HT-29 (cell line): ENCODE results near the gene VOPP1. TPM values are rescaled to one million over a fixed set of nuclear protein-coding genes. Genes with fewer than 3 reads are reported as not detected.

Experiments
- DNase-seq: peaks from one replicate; pipeline ENCODE4 v3.0.0-alpha.2; 2015; ENCODE audit warnings: low spot score
- total RNA-seq: library from RNA; depleted of rRNA; stranded (reverse); fragments of >200 nt; shearing (Covaris generic); gene quantifications from 2 replicates; pipeline ENCODE4 v1.2.3, GENCODE V29; 2014; rRNA removed

The VOPP1 gene
- total RNA-seq, 1 experiment from 2014 or later = 133 TPM

DNA sequence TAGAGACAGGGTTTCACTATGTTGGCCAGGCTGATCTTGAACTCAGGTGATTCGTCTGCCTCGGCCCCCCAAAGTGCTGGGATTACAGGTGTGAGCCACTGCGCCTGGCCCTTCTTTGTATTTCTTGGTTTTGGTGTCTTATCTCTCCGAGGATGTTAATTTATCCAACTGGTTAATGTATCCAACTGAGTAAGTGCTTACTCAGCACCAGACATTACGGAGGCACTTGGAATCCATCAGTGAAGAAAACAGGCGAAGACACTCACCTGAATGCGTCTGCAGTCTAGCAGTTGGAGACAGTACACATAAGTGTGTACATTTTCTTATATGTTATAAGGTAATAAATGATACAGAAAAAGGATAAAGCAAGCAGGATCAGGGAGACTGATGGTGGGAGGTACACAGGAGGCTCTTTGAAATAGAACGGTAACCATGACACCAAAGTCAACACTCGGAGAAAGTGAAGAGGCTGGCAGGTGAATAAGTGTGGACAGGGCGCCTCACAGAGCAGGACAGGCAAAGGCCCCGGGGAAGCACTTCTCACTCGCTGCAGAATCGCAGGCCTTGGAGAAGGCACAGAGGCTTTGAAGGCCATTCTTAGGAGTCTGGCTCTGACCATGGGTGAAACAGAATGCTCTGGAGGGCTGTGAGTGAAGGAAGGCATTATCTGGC lies 134.1 kb downstream of the VOPP1 start:
- DNase-seq = no peak

DNA sequence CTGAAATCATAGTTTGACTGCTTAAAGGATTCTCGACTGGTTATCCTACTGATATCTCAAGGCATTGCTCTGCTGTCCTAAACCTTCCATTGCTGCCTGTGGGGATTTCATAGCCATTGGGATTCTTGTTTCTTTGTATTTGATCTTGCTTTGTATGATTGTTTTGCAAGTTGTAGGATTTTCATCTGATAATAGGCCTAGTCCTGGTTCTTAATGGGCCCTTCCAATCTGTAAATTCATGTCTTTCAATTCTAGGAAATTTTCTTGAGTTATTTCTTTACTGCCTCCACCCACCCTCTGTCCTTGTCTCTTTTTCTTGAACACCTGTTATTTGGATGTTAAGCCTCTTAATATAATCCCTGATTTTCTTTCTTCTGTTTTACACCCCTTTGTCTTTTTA lies 134.9 kb downstream of the VOPP1 start:
- no peak for DNase-seq

GRCh38 chr7:55436457-55436856 lies 135.8 kb downstream of the VOPP1 start:
- no peak for DNase-seq

GRCh38 chr7:55435466-55435865 lies 136.8 kb downstream of the VOPP1 start:
- no peak for DNase-seq

GRCh38 chr7:55432939-55433784 lies 139.1 kb downstream of the VOPP1 start:
- DNase-seq = peak; percentile 74

DNA sequence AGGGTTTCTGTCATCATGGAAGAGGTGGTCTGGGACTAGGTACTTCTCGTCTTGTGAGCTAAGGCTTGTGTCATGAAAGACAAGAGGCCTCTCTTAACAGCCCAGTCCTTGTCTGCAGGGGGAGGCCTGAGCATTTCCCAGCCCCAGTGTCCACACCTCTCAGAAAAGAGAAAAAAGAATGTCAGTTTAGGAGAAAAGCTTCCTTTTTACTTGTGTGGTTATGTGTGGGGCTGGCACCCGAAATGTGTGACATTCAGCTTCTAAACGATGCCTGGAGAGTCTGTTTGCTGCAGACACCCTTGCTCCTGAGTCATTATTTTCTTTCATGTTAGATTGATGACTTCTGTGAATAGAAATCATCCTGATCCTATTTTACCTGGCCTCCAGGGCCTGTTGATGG lies 139.8 kb downstream of the VOPP1 start:
- DNase-seq = no peak

DNA sequence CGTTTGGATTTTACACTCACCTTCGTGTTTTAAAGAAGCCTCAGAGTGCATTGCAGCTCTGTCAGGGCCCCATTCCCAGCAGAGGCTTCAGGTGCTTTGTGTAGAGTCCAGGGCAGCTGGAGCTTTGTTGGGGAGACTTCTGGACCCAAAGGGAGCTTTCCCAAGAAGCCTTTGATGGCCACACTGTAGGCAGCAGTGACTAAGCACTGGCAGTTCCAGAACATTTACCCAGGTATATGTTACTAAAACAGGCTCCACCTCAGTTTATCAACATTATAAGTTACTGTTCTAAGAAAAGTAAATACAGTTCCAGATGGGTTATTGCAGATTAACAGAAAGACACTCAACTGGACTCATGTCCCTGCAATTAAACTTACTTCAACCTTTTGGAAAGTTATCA lies 140.4 kb downstream of the VOPP1 start:
- no peak for DNase-seq

- DNase-seq = no peak
Observed at GRCh38 chr7:55429835-55430499, 142.3 kb downstream of the VOPP1 start.

GRCh38 chr7:55427800-55428199 lies 144.5 kb downstream of the VOPP1 start:
- DNase-seq = no peak

DNA sequence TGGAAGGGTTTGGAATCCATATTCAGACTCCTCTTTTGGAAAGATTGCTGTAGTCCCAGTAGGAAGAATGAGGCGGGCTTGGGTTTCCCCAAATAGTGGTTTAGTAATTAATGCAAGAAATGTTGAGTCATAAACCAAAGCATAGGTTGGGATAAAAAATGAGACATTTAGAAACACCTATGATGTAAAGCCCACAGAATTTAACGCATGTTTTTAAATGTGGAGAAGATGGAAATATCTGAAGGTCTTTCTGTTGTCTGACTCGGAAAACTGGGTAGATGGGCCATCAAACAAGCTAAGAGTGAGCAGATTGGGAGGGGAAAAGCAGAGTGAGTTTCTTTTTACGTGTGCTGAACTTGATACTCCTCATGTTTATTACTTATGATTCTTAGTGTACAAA lies 145.0 kb downstream of the VOPP1 start:
- DNase-seq = no peak

- DNase-seq = no peak
Observed at GRCh38 chr7:55426676-55427075, 145.6 kb downstream of the VOPP1 start.

DNA sequence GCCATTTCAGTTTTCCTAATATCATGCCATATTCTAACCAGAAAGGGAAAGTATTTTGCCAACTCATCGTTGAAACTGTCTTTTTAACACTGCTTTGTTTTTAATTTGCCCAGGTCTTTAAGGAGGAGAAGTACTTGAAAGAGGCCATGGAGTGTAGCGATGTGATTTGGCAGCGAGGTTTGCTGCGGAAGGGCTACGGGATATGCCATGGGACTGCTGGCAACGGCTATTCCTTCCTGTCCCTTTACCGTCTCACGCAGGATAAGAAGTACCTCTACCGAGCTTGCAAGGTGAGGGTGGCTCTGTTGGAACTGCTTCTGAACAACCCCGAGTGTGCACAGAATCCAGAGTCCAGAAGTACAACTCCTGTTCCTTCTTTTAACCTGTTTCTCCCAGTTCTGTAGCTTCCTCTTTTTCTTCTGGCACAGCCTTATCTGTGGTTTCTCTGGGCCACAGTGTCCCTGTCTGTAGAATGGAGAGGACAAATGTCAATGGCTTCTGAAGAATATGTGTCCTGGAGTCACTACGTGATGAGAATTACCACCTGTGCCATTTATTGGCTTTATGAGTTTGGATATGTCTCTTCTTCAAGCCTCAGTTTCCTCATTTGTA lies 147.1 kb downstream of the VOPP1 start:
- no peak for DNase-seq

- no peak for DNase-seq
Observed at GRCh38 chr7:55423891-55424290, 148.4 kb downstream of the VOPP1 start.

GRCh38 chr7:55423277-55423711 lies 149.0 kb downstream of the VOPP1 start:
- no peak for DNase-seq

Other genes with a start within 250 kb of the VOPP1 start
- 14.3 and 19.9 TPM in 2 replicates for gene LANCL2, start 207.2 kb downstream of the VOPP1 start, total RNA-seq